Stimulated activated naive CD8-positive, alpha-beta T cell treated with anti-CD3 and anti-CD28 coated beads, Interleukin-15, Interleukin-2, amounts not matched to agents 100 U/mL and 50 U/mL, for 24 hours (primary cell): ENCODE data around the gene UBE2D3.

Experiments used
- ATAC-seq: fragments of 150-1000 bp; cut with Tn5 transposase; one replicate; pipeline ENCODE4 v1.10.0; 2021
- DNase-seq: peaks from one replicate; pipeline ENCODE4 v3.0.0; 2021

Gene UBE2D3

DNA sequence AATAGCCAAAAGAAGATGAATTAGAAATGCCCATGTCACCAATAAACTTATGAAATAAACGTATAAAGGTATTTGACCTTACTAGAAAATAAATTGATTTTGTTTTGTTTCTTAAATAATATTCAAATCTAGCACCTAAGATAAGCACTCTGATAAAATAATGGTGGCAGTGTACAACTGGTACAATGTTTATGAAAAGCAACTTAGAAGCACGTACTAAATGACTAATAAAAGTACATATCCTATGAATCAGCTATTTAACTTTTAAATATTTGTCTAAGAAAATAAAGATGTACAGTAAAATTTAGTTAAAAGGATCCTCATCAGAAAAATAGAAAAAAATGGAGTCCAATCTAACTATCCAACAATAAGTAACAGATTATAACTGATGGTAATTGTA lies 73.3 kb downstream of the UBE2D3 start:
- ATAC-seq (no peak), DNase-seq (no peak)

DNA sequence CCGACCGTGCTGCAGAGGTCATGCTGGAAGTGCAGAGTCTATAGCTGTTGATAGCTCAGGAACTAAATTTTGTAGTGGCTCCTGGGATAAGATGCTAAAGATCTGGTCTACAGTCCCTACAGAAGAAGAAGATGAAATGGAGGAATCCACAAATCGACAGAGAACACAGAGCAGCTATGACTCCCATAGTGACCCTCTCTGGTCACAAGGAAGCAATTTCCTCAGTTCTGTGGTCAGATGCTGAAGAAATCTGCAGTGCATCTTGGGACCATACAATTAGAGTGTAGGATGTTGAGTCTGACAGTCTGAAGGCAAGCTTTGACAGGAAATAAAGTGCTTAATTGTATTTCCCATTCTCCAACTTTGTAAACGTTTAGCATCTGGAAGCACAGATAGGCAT lies 75.4 kb downstream of the UBE2D3 start:
- no peak for DNase-seq
- no peak for ATAC-seq
